NCI-H1694 treated with DMSO at 0.1 percent for 48 hours (cell line): ENCODE data around the gene CTNNA3.

Experiments
- DNase-seq: peaks from one replicate; lab custom pipeline; 2025; lab: John Stamatoyannopoulos, UW

Gene CTNNA3

GRCh38 chr10:66639371-66639770, 1056.6 kb downstream of the CTNNA3 start:
- no peak for DNase-seq

GRCh38 chr10:66637273-66638036, 1058.5 kb downstream of the CTNNA3 start:
- no peak for DNase-seq

- DNase-seq: no peak
Measured at GRCh38 chr10:66629996-66630395, 1066.0 kb downstream of the CTNNA3 start.

GRCh38 chr10:66627156-66627555, 1068.8 kb downstream of the CTNNA3 start:
- DNase-seq: peak; percentile 0

GRCh38 chr10:66625709-66626590, 1070.0 kb downstream of the CTNNA3 start:
- no peak for DNase-seq

GRCh38 chr10:66622050-66622449, 1073.9 kb downstream of the CTNNA3 start:
- DNase-seq: no peak

- DNase-seq: no peak
Measured at GRCh38 chr10:66604195-66604594, 1091.8 kb downstream of the CTNNA3 start.

- DNase-seq: no peak
Measured at GRCh38 chr10:66591865-66592264, 1104.1 kb downstream of the CTNNA3 start.

GRCh38 chr10:66587680-66588050, 1108.3 kb downstream of the CTNNA3 start:
- no peak for DNase-seq

- no peak for DNase-seq
Measured at GRCh38 chr10:66586897-66587679, 1108.9 kb downstream of the CTNNA3 start.

- DNase-seq: no peak
Measured at GRCh38 chr10:66586073-66586472, 1109.9 kb downstream of the CTNNA3 start.

- no peak for DNase-seq
Measured at GRCh38 chr10:66575251-66575855, 1120.6 kb downstream of the CTNNA3 start.

GRCh38 chr10:66572700-66573099, 1123.3 kb downstream of the CTNNA3 start:
- DNase-seq: no peak

- DNase-seq: no peak
Measured at GRCh38 chr10:66565999-66566398, 1130.0 kb downstream of the CTNNA3 start.

GRCh38 chr10:66564287-66564686, 1131.7 kb downstream of the CTNNA3 start:
- DNase-seq: no peak

GRCh38 chr10:66555061-66555460, 1140.9 kb downstream of the CTNNA3 start:
- no peak for DNase-seq

- no peak for DNase-seq
Measured at GRCh38 chr10:66552331-66552730, 1143.7 kb downstream of the CTNNA3 start.

- no peak for DNase-seq
Measured at GRCh38 chr10:66550351-66550750, 1145.6 kb downstream of the CTNNA3 start.

- DNase-seq: no peak
Measured at GRCh38 chr10:66538908-66539307, 1157.1 kb downstream of the CTNNA3 start.

- DNase-seq: no peak
Measured at GRCh38 chr10:66538371-66538770, 1157.6 kb downstream of the CTNNA3 start.

GRCh38 chr10:66537186-66537585, 1158.8 kb downstream of the CTNNA3 start:
- DNase-seq: no peak

GRCh38 chr10:66535439-66535838, 1160.6 kb downstream of the CTNNA3 start:
- DNase-seq: no peak
